Hematopoietic multipotent progenitor cell treated with erythropoietin and hydrocortisone succinate and interleukin-3 and kit ligand, for 6 days (in vitro differentiated cells): ENCODE results near the gene AFF2.
A peak's percentile ranks its signal among the peaks of the same experiment; 100 is the strongest.

Experiments
- DNase-seq: peaks from one replicate; pipeline ENCODE4 v3.0.0-alpha.2; 2015

The AFF2 gene

DNA sequence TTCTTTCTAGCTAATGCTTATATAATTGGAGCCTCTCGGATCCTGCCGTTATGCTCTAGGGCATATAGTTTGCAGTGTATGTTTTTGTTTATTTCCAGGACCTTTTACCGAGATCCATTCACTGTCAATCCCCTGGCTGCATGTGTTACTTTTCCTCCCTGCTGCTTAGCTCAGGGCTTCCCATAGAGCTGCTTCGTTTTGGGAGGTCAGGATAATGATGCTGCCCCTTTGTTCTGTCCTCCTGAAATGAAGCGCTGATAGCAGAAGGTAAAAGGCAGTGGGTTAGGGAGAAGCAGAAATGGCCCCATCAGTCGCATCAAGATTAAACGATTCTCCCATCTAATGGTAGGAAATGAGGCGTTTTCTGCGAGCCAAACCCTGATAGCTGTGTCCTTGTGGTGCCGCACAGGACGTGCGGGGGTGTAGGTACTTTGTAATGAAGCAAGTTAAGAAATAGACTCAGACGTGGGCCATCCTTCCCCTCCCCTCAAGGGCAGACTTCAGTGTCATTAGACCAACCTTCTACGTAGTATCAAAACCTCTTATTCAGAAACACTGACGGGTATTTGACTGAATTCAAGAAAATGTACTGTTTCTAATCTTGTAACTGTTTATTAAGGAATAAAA is 37.3 kb downstream of the AFF2 start:
- DNase-seq: no peak

DNA sequence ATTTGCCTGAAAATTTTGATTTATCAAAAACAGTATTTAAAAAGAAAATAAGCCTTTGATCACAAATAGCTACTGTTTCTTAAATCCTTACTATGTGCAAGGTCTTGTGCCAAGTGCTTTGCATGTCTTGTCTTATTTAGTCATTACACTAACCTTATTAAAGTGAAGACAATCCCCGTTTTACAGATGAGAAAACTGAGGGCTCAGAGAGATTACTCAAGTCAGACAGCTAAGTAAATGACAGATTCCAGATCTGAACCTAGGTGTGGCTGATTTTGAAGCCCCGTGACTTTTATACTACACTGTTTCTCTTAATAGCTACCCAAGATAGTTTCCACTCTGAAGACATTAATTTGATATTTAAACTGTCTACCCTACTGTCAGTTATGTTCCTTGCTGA is 38.2 kb downstream of the AFF2 start:
- DNase-seq: no peak

GRCh38 chrX:148540114-148540513 is 39.7 kb downstream of the AFF2 start:
- DNase-seq: peak; percentile 47

DNA sequence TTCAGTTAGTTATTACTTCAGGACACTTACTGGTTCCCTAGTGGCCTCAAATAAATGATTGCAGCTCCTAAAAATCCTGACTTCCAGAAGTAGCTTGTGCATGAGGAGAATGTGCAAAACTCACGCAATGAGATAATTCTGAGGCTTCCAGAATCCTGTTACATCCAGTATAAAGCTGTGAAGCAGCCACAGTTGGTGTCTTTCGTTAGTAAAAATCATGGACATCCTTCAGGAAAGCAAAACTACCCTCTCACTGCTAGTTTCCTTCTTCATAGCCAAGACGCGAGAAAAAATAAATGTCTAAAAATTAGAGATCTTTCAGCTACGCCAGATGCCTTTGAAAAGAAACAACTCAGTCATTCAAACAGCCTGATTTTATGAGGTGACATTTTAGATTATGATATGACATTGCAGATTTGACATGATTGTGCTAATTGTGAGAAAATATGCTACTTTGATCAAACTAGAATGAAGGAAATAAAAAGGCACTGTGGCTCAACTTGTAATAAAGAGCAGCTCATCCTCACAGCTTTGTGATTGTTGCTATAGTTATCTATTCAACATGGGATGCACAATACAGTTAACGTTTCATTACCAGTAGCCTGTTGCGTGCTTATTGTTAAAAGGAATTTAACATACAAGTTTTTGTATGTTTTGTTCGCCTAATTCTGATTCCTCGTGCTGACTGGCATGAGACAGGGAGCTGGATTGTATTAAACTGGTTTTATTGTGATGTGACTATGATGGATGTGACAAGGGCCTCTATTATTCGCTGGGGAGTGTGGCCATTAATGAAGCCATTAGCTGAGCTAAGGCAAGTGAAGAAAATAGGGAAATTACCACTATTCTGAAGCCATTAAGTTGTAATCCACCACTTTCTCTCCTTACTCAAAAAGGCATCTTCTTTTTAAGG is 40.5 kb downstream of the AFF2 start:
- DNase-seq: no peak

DNA sequence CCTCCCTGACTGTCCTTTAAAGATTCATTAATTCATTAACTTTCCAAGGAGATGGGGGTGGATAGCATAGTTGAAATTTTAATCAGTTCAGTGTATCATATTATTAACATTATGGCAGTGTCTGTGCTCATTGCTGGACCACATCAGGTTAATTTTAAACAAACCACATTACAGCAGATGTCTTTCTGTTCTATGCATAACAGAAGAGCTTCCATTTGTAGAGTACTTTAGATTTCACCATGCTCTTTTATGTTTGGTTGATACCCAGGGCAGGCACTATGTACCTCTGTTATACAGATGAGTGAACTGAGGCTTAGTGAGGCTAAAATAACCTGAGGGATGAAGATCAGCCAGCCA is 41.1 kb downstream of the AFF2 start:
- DNase-seq: no peak

GRCh38 chrX:148542481-148543255 is 42.3 kb downstream of the AFF2 start:
- DNase-seq: no peak

DNA sequence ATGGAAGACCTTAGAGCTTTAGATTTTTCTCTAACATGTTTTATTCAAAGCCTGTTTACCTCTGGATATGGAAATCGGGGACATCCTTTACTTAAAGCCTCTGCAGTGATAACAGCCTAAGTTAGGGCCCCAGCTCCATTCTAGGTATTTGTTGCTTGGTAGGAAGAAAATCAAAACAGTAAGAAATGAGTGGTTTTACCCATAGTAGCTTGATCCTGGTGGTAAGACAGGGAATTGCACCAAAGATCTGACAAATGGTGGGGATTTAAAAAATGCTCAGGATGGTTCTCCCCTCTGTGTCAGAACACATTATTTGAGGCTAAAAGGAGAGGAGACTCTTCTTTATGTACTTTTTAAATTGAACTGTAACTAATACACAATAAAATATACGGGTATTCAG is 52.4 kb downstream of the AFF2 start:
- peak; percentile 18 for DNase-seq

GRCh38 chrX:148555101-148555500 is 54.7 kb downstream of the AFF2 start:
- DNase-seq: no peak

DNA sequence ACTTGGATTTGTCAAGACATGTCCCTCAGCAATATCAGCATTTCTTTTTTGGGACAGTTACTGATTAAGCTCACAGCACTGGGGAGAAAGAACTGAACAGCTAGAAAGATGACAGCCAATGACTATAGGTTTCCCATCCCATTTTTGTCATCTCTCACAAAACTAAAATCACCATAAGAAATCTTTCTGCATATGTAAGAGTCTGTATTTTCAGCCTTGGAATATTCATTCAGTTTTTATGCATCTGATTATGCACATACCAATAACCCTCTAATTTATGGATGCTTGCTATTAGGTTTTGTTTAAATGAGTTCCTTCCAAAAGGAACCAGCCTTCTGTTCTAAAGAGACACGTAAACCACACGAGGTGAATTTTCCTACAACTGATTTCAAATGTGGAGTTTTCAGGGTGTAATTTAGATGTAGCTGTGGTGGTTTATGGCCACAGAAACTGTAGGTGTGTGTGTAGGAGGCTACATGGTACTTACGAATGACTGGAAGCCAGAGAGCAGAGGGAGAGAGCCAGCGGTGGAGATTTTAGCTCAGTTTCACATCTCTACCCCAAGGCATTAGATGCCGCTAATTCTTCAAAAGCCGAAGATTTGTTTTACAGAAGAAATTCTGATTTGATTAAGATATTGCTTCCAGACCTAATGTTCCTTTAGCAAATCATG is 55.3 kb downstream of the AFF2 start:
- DNase-seq: no peak

DNA sequence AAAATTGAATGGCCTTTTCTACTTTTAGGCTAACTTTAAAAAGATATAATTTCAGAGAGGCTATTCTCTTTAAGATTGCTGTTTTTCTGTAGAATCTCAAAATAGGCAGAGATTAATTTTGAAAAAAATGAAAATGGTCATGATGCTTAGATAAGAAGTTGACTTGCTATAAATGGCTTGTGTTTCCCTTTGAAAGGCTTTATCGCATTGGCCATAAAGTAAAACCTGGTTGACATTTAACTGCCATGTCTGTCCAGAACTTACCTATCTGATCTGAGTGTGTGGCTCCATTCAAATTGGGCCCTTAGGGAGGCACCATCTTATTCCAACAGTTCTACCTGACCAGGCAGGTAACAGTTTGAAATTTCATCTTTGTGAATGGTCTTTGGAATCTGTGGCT is 56.1 kb downstream of the AFF2 start:
- no peak for DNase-seq

DNA sequence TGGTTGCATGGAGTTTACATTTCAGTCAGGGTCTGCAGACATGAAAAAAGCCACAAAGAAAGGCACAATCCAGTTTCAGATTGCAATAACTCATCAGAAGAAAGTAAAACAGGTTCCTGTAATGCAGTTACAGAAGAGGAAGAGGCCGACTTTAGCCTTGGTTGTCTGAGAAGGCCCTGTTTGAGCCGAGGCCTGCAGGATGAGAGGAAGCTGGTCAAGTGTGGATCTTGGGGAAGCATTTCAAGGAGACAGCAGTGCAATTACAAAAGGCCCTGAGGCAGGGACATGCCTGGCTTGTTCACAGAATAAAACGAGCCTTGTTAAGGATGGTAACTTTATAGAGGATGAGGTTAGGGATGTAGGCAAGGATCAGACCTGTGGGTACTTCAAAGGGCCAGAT is 62.4 kb downstream of the AFF2 start:
- peak; percentile 5 for DNase-seq

DNA sequence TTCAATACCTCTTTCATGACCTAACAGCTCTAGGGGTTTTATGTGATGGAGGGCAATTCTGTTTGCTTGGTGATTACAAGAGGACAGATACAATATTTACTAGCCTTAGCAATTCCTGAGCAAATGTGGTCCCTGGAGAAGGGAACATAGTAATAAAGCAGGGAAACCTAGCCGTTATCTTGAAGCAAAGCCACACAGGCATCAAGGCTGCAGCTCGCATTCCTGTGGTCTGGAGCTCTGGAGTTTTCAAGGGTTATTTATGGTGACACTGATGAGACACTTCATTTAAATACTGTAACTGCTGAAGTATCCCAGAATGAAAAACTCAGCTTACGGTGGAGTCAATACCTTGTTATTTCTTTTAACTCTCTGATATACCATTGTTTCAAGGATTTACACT is 66.8 kb downstream of the AFF2 start:
- no peak for DNase-seq

DNA sequence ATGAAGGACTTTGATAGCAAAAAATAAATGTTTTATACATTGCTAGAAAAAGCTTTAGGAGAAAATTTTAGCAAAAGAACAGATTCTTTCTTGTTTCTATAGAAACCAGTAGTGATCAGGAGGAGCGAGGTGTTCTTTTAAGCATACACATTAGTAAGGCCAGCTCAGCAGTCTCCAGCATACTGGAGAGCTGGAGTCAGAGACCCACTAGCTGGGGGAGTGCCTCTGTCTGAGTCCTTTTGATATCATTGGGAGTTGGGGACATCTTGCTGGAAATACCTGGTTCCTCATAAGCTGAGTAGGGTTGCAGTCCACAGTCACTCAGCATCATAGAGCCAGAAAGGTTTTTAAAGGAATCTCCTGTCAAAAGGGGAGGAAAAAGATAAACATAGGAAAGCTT is 67.4 kb downstream of the AFF2 start:
- no peak for DNase-seq

GRCh38 chrX:148568763-148569162 is 68.3 kb downstream of the AFF2 start:
- no peak for DNase-seq

- DNase-seq: peak; percentile 4
These were observed 71.9 kb downstream of the AFF2 start for GRCh38 chrX:148572337-148572736.

DNA sequence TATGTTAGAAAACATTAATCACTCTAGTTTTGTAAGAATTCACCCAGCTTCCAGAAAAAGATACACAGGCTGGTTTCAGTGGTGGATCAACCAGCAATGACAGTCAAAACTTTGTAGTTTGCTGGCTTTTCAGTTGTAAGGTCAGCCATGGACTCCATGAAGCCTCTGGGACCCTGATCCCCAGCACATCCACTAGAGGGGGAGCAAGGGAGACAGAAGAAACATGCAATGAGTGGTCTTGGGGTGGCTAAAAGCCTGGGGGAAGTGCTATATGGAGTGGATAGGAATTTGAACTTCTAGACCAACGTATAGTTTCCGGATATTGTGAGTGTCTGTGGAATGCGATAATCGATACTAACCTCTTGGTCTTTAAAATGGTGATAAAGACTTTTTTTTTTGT is 72.7 kb downstream of the AFF2 start:
- peak; percentile 3 for DNase-seq

GRCh38 chrX:148574237-148574973 is 74.0 kb downstream of the AFF2 start:
- no peak for DNase-seq

DNA sequence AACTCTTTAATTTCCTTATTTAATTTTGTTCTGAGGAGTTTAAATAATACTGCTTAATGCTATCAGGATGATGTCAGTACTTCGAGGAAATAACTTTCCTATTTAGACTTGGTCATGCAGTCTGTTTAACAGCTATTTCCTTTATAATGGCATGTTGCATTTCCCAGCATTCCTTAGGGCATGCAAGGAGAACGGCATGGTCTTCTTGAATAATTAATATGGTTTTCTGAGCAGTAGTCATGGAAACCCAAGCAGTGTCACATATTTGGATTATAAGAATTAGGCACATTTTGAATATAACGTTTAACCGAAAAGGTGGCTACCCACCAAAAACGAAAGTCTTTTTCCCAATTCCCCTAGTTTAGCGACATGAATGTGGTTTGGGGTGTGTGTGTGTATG is 76.0 kb downstream of the AFF2 start:
- no peak for DNase-seq

DNA sequence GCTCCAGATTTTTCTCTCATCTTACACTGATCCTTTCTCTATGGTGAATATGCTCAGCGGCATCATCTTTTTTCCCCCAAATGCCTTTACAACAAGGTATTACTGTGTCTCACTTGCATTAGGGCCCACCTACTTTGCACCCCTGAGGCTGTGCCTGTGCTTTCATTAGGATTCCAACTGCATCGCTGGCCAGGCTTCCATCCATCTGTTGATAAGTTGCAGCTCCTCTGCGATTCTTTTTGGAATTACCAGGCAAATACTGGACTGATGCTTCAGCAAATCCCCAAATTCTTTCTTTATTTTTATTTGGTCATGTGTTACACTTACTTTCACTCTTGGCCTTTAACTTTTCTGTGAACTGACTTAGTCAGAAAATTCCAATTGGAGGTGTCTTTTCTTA is 77.3 kb downstream of the AFF2 start:
- DNase-seq: no peak

- no peak for DNase-seq
These were observed 79.6 kb downstream of the AFF2 start for GRCh38 chrX:148580016-148580415.

GRCh38 chrX:148582353-148582752 is 81.9 kb downstream of the AFF2 start:
- no peak for DNase-seq

GRCh38 chrX:148588649-148589310 is 88.4 kb downstream of the AFF2 start:
- no peak for DNase-seq
